Activated CD8-positive, alpha-beta memory T cell treated with anti-CD3 and anti-CD28 coated beads, Interleukin-2, amount 50 U/mL, for 24 hours (primary cell): Measurements from ENCODE around the gene SPHK2.
"Not testable (repeated sequence)": the region's sequence is repeated elsewhere in the genome, so short reads cannot be mapped to it uniquely, and the experiment has no call there.

Source experiments
- DNase-seq: peaks from one replicate; pipeline ENCODE4 v3.0.0-alpha.2; 2020; ENCODE audit errors: extremely low read depth

SPHK2 gene

DNA sequence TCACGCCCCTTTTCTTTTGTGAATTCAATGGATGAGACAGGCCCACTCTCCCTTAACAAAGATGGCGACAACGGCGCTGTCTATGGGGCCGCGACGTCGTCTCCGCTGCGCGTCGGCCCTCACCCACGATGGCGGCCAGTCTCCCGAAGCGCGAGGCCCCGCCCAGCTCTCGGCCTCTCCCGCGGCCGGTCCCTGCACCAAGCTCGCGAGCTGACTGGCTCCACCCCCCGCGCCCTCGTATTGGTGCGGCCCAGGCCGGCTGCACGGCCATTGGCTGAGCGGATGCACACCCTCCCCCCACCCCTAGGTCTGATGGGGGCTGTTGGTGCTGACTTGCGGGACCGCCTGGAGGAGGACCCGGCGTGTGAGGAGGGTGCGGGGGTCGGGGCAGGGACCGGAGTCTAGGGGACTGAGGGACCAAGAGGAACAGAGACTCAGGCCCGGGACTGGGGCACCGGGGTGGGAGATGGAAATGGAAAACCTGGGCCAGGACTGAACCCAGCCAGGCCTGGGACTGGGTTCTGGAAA lies 4.8 kb downstream of the SPHK2 start:
- peak; percentile 89 for DNase-seq

DNA sequence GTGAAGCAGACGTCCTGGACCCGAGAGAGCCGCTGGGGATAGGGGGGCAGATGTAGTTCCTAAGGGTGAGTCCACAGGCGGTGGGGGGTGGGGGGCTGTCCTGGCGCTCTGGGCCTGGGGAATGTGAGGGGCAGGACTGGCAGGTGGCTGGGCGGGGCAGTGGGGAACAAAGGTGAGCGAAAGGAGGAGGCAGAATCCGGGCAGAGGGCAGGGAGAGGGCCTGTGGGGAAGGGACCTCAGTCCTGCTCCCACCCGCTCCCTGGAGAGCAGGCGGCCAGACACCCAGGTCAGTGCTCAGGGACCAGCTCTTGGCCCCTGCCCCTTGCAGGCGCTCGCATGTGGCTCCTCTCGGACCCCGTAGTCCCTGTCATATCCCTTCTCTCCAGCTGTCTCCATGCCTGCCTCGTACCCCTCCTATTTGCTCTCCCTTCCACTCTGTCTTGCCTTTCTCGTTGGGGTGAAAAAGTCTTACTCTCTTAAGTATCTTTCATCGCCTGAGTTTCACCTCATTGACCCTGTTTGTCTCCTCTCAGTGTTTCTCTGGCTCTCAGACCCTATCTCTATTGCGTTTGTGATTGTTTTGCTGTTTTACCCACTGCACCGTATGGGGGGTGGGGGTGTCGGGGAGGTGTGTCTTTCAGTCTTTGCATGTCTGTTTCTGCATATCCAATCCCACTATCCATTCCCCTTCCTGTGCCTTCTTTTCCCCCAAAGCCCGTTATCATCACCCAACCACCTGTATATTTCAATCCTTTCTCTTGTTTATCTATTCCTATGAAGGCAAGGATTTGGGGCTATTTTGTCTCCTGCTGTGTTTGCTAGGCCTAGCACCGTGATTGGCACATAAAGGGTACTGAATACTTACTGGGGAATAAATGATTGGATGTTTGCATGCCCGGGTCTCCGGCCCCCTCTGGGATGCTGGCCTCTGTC lies 5.8 kb downstream of the SPHK2 start:
- DNase-seq: no peak

DNA sequence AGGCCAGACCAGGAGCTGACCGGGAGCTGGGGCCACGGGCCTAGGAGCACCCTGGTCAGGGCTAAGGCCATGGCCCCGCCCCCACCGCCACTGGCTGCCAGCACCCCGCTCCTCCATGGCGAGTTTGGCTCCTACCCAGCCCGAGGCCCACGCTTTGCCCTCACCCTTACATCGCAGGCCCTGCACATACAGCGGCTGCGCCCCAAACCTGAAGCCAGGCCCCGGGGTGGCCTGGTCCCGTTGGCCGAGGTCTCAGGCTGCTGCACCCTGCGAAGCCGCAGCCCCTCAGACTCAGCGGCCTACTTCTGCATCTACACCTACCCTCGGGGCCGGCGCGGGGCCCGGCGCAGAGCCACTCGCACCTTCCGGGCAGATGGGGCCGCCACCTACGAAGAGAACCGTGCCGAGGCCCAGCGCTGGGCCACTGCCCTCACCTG lies 6.6 kb downstream of the SPHK2 start:
- DNase-seq: no peak

DNA sequence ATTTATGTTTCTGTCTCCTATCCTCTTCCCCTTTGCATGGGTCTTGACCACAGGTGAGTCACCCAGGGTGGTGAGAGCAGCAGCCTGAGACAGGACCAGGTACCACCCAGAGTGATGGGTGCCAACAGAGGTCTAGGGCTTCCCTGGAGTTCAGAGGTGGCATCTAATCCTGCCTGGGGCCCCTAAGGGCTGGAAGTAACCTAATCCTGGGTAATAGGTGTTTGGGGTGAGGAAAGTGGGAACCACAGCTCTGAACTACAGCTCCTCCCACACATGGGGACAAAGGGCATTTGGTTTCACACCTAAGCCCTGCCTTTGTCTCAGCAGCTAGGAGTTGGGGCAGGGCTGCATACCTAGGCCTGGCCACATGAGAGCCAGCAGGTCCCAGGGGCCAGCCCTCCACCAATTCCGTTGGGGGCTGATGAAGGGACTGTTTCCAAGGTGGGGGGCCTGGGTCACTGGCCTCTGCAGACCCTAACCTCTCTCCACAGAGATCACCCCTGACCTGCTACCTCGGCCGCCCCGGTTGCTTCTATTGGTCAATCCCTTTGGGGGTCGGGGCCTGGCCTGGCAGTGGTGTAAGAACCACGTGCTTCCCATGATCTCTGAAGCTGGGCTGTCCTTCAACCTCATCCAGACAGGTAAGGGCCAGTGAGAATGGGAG lies 8.0 kb downstream of the SPHK2 start:
- DNase-seq: no peak

GRCh38 chr19:48627865-48628314 lies 8.6 kb downstream of the SPHK2 start:
- no peak for DNase-seq

GRCh38 chr19:48628486-48629296 lies 9.4 kb downstream of the SPHK2 start:
- DNase-seq: no peak

- no peak for DNase-seq
These were observed 9.9 kb downstream of the SPHK2 start for GRCh38 chr19:48629297-48629598.

GRCh38 chr19:48629599-48630295 lies 10.4 kb downstream of the SPHK2 start:
- no peak for DNase-seq

DNA sequence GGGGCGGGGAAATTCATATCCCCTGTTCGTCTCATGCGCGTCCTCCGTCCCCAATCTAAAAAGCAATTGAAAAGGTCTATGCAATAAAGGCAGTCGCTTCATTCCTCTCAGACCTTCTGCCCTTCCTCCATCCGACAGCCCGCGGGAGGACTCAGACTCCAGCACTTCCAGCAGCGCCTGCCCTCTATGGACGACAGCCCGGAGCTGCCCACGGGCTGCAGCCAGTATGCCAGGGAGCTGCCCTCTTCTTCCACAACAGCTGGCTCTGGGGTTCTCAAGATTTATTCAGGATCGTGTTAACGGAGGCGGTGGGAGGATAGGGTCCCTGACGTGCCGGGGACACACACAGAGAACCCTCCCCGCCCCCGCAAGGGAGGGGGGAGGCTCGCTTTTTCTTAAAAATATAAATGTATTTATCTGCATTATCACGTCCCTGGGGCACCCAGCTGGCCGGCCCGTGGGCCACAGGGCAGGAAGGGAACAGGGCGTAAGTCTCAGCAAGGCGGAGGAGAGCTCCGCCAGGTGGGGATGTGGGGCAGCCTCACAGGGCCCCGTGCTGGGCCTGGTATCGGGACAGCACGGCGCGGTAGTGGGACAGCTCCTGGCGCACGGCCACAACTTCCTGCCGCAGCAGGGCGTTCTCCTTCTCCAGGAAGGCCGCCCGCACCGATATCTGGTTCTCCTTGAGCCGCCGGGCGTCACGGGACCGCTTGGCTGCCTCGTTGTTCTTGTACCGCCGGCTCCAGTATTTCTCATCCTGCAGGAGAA lies 11.2 kb downstream of the SPHK2 start:
- no peak for DNase-seq

DNA sequence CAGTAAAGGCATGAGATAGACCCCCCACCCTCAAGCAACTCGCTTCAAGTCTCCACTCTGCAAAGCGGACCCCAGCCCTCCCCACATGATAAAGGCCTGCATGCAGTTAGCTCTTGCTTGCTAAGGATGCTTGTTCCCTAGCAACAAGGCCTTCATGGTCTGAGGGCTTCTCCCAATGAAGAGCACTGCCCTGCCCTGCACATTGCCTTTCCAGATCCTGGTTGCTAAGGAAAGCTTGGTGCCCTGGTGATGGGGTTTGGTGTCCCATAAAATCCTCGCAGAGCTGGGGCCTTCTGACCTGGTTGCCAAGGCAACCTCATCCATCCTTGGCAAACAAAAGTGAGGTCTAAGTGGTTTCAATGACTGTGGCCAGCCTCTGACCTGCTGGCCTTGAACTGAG lies 11.9 kb downstream of the SPHK2 start:
- DNase-seq: no peak

- DNase-seq: not testable (repeated sequence)
These were observed 13.0 kb downstream of the SPHK2 start for GRCh38 chr19:48632286-48632685.

GRCh38 chr19:48632692-48633147 lies 13.4 kb downstream of the SPHK2 start:
- DNase-seq: no peak

DNA sequence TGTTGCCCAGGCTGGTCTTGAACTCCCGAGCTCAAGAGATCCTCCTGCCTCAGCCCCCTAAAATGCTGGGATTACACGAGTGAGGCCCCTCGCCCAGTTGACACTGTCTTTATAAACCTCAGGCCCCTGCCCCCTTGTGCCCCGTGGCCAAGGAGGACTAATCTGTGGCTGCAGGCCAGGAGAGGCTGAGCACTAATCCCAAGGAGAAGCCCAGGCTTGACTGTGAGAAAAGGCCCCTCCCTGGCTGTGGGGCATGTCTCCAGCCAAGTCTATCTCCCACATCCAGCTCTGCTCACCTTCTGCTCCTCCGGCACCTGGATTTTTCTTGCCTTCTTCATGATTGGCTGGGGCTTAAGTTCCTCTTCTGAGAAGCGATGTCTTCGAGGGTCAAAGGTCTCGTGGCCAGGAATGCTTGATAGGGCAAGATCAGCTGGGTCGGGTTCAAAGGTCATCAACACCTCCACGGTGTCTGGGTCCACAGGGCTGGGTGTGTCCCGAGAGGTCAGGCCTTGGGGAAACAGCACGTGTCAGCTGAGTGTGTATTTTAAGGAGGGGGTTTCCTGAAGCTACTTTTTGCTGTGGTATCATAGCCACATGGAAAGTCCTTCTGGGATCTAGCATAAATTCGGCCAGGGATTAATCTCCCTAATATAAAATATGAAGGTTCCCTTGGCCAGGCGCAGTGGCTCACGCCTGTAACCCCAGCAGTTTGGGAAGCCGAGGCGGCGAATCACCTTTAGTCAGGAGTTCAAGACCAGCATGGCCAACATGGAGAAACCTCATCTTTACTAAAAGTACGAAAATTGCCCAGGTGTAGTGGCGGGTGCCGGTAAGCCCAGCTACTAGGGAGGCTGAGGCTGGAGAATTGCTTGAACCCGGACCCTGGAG lies 14.1 kb downstream of the SPHK2 start:
- no peak for DNase-seq

GRCh38 chr19:48634036-48634342 lies 14.7 kb downstream of the SPHK2 start:
- DNase-seq: no peak

DNA sequence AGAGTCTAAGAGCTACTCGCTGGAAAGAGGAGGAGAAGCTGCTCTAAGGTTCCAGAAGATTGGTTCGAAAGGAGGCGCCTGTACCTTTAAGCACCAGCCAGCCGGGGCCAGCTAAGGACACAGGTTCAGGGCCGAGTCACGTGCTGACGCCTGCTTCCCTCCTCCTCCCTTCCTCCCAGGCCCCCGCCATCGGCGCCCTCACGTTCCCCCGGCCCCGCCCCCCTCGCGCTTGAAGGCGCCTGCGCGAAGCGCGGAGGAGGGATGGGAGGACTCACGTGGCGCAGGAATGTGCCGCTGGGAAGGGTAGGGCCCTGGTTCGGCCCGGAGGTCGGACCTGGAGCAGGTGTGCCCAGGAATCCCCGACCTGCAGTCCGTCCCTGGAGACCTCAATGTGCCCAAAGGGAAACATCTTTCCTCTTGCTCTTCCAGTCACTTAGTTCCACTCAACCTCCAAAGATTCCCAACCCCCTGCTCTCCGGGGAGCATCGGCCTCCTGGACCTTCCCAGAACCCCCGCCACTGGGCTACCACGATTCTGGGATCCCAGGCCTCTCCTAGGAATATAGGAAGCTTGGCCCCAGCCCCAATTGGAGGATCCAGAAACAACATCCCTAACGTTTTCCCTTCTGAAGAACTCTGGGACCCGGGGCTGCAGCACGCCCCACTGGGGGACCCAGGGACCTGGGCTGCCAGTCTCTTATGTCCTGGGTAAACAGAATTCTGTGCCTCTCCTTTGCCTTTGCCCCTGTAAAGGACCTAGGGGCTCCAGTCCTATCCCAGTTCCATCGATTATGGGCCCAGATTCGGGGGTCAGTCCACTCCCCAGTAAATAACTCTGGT lies 15.3 kb downstream of the SPHK2 start:
- peak; percentile 83 for DNase-seq

DNA sequence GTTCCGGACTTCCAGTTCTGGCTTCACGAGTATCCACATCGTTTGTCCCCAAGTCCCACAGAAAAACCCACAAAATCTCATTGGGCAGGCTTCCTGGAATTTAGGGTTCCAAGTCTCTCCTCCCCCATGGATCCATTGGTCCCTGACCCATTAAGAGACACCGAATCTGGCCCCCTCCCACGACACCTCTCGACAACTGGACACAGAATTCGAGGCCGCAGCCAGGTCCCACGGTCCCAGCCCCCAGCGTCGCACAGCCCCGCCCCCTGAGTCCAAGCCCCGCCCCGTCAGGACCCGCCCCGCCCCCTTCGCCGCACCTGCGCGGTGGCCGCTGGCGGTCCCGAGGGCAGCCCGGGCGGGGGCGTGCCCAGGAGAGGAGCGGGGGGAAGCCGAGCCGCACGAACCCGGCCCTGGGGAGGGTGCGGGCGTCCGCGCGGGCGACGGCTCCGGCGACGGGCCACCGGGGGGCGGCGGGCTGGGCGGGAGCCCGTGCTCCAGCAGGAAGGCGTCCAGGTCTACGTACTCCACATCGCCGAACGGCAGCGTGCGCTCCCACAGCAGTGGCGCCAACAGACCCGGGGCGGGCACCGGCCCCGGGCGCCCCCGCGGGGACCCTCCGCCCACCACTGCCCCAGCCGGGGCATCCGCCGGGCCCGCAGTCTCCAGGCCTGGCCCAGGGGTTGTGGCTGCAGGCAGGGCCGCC lies 16.1 kb downstream of the SPHK2 start:
- DNase-seq: no peak

GRCh38 chr19:48635966-48636858 lies 16.9 kb downstream of the SPHK2 start:
- DNase-seq: no peak
